ENCODE measurements around the gene ANP32E.

Gene ANP32E

GRCh38 chr1:150268340-150268704 is 32.4 kb upstream of the ANP32E start:
- H3K9me3 ChIP-seq (ENCODE audit: control insufficient read depth in 1 of 2, low read length in 2 of 2): no peaks in the 10 kb centered on the region

GRCh38 chr1:150267896-150268295 is 32.0 kb upstream of the ANP32E start:
- Histone ChIP-seq H3K36me3 (ENCODE audit: control insufficient read depth in 1 of 2, insufficient read depth in 2 of 2, low read length in 2 of 2) (peaks cover 25 to 34% of the 10 kb centered on the region in 2 donors), H3K27ac (ENCODE audit: low read length) (peak overlapping the region; percentile 96), H3K4me3 (ENCODE audit: low read depth in 1 of 2, low read length in 2 of 2) (peak overlapping the region; percentile 93 to 98), H3K27me3 (ENCODE audit: low read depth, low read length) (no peaks in the 10 kb centered on the region), H3K4me1 (ENCODE audit: control insufficient read depth in 1 of 2, insufficient read depth in 2 of 2, low read length in 2 of 2) (peaks cover 8 to 26% of the 10 kb centered on the region in 2 donors), H3K9me3 (ENCODE audit: control insufficient read depth in 1 of 2, low read length in 2 of 2) (no peaks in the 10 kb centered on the region)

More at GRCh38 chr1:150268340-150268704, 32.4 kb upstream of the ANP32E start:
- Histone ChIP-seq H3K4me1 (ENCODE audit: control insufficient read depth in 1 of 2, insufficient read depth in 2 of 2, low read length in 2 of 2) (peaks cover 8 to 26% of the 10 kb centered on the region in 2 donors), H3K27me3 (ENCODE audit: low read depth, low read length) (no peaks in the 10 kb centered on the region), H3K4me3 (ENCODE audit: low read depth in 1 of 2, low read length in 2 of 2) (peak overlapping the region; percentile 93 to 98), H3K27ac (ENCODE audit: low read length) (peak overlapping the region; percentile 96), H3K36me3 (ENCODE audit: control insufficient read depth in 1 of 2, insufficient read depth in 2 of 2, low read length in 2 of 2) (peaks cover 25 to 31% of the 10 kb centered on the region in 2 donors)

- Histone ChIP-seq H3K36me3 (ENCODE audit: control insufficient read depth in 1 of 2, insufficient read depth in 2 of 2, low read length in 2 of 2) (peaks cover 25 to 34% of the 10 kb centered on the region in 2 donors), H3K9me3 (ENCODE audit: control insufficient read depth in 1 of 2, low read length in 2 of 2) (no peaks in the 10 kb centered on the region), H3K27me3 (ENCODE audit: low read depth, low read length) (no peaks in the 10 kb centered on the region), H3K4me1 (ENCODE audit: control insufficient read depth in 1 of 2, insufficient read depth in 2 of 2, low read length in 2 of 2) (peaks cover 12 to 33% of the 10 kb centered on the region in 2 donors), H3K27ac (ENCODE audit: low read length) (no peak overlapping the region), H3K4me3 (ENCODE audit: low read depth in 1 of 2, low read length in 2 of 2) (no peak overlapping the region)
Observed at GRCh38 chr1:150263549-150263948, 27.6 kb upstream of the ANP32E start.

GRCh38 chr1:150262388-150263320 is 26.7 kb upstream of the ANP32E start:
- Histone ChIP-seq H3K4me3 (ENCODE audit: low read depth in 1 of 2, low read length in 2 of 2) (no peak overlapping the region), H3K27ac (ENCODE audit: low read length) (peak overlapping the region; percentile 20), H3K4me1 (ENCODE audit: control insufficient read depth in 1 of 2, insufficient read depth in 2 of 2, low read length in 2 of 2) (peaks cover 10 to 31% of the 10 kb centered on the region in 2 donors), H3K36me3 (ENCODE audit: control insufficient read depth in 1 of 2, insufficient read depth in 2 of 2, low read length in 2 of 2) (peaks cover 25 to 34% of the 10 kb centered on the region in 2 donors), H3K9me3 (ENCODE audit: control insufficient read depth in 1 of 2, low read length in 2 of 2) (no peaks in the 10 kb centered on the region), H3K27me3 (ENCODE audit: low read depth, low read length) (no peaks in the 10 kb centered on the region)

GRCh38 chr1:150261367-150261766 is 25.5 kb upstream of the ANP32E start:
- H3K36me3 ChIP-seq (ENCODE audit: control insufficient read depth in 1 of 2, insufficient read depth in 2 of 2, low read length in 2 of 2): peaks cover 19 to 25% of the 10 kb centered on the region in 2 donors
- no peak overlapping the region for H3K27ac ChIP-seq (ENCODE audit: low read length)
- peaks cover 10 to 34% of the 10 kb centered on the region in 2 donors for H3K4me1 ChIP-seq (ENCODE audit: control insufficient read depth in 1 of 2, insufficient read depth in 2 of 2, low read length in 2 of 2)

GRCh38 chr1:150259758-150260669 is 24.1 kb upstream of the ANP32E start:
- Histone ChIP-seq H3K27me3 (ENCODE audit: low read depth, low read length) (peaks cover 5% of the 10 kb centered on the region), H3K4me1 (ENCODE audit: control insufficient read depth in 1 of 2, insufficient read depth in 2 of 2, low read length in 2 of 2) (peaks cover 14 to 38% of the 10 kb centered on the region in 2 donors), H3K9me3 (ENCODE audit: control insufficient read depth in 1 of 2, low read length in 2 of 2) (no peaks in the 10 kb centered on the region), H3K27ac (ENCODE audit: low read length) (peak overlapping the region; percentile 46), H3K36me3 (ENCODE audit: control insufficient read depth in 1 of 2, insufficient read depth in 2 of 2, low read length in 2 of 2) (peaks cover 6 to 12% of the 10 kb centered on the region in 2 donors), H3K4me3 (ENCODE audit: low read depth in 1 of 2, low read length in 2 of 2) (no peak overlapping the region)

More at GRCh38 chr1:150261367-150261766, 25.5 kb upstream of the ANP32E start:
- no peaks in the 10 kb centered on the region for H3K9me3 ChIP-seq (ENCODE audit: control insufficient read depth in 1 of 2, low read length in 2 of 2)
- H3K27me3 ChIP-seq (ENCODE audit: low read depth, low read length): peaks cover 5% of the 10 kb centered on the region
- H3K4me3 ChIP-seq (ENCODE audit: low read depth in 1 of 2, low read length in 2 of 2): no peak overlapping the region

GRCh38 chr1:150259217-150259616 is 23.3 kb upstream of the ANP32E start:
- H3K4me1 ChIP-seq (ENCODE audit: control insufficient read depth in 1 of 2, insufficient read depth in 2 of 2, low read length in 2 of 2): peaks cover 14 to 38% of the 10 kb centered on the region in 2 donors
- no peaks in the 10 kb centered on the region for H3K9me3 ChIP-seq (ENCODE audit: control insufficient read depth in 1 of 2, low read length in 2 of 2)
- no peak overlapping the region for H3K27ac ChIP-seq (ENCODE audit: low read length)
- peak overlapping the region in 1 of 2 donors; percentile 50 for H3K4me3 ChIP-seq (ENCODE audit: low read depth in 1 of 2, low read length in 2 of 2)
- peaks cover 5% of the 10 kb centered on the region for H3K27me3 ChIP-seq (ENCODE audit: low read depth, low read length)
- H3K36me3 ChIP-seq (ENCODE audit: control insufficient read depth in 1 of 2, insufficient read depth in 2 of 2, low read length in 2 of 2): peaks cover 0 to 4% of the 10 kb centered on the region in 2 donors

- no peaks in the 10 kb centered on the region for H3K9me3 ChIP-seq (ENCODE audit: control insufficient read depth in 1 of 2, low read length in 2 of 2)
- peak within 1 kb of the TSS; percentile 29 for H3K27ac ChIP-seq (ENCODE audit: low read length)
Observed at GRCh38 chr1:150257624-150258585, 22.0 kb upstream of the ANP32E start, which contains the start of gene CA14. TSS of gene CA14 (plus strand) at chr1:150257774. CDS start at chr1:150258129, 355 bp downstream.

GRCh38 chr1:150256554-150257341 is 20.8 kb upstream of the ANP32E start:
- Histone ChIP-seq H3K4me3 (ENCODE audit: low read depth in 1 of 2, low read length in 2 of 2) (peak overlapping the region; percentile 39 to 62), H3K36me3 (ENCODE audit: control insufficient read depth in 1 of 2, insufficient read depth in 2 of 2, low read length in 2 of 2) (no peaks in the 10 kb centered on the region), H3K27me3 (ENCODE audit: low read depth, low read length) (peaks cover 5% of the 10 kb centered on the region), H3K4me1 (ENCODE audit: control insufficient read depth in 1 of 2, insufficient read depth in 2 of 2, low read length in 2 of 2) (peaks cover 14 to 38% of the 10 kb centered on the region in 2 donors), H3K27ac (ENCODE audit: low read length) (peak overlapping the region; percentile 29), H3K9me3 (ENCODE audit: control insufficient read depth in 1 of 2, low read length in 2 of 2) (no peaks in the 10 kb centered on the region)

More at GRCh38 chr1:150257624-150258585, 22.0 kb upstream of the ANP32E start, which contains the start of gene CA14:
- no peaks in the 10 kb centered on the region for H3K36me3 ChIP-seq (ENCODE audit: control insufficient read depth in 1 of 2, insufficient read depth in 2 of 2, low read length in 2 of 2)
- peaks cover 5% of the 10 kb centered on the region for H3K27me3 ChIP-seq (ENCODE audit: low read depth, low read length)
- H3K4me1 ChIP-seq (ENCODE audit: control insufficient read depth in 1 of 2, insufficient read depth in 2 of 2, low read length in 2 of 2): peaks cover 14 to 38% of the 10 kb centered on the region in 2 donors
- H3K4me3 ChIP-seq (ENCODE audit: low read depth in 1 of 2, low read length in 2 of 2): peak within 1 kb of the TSS; percentile 50 to 62

All from muscle layer of duodenum (tissue), 2 donors.